ENCODE measurements around the gene COPZ2. TPM values are rescaled to one million over a fixed set of nuclear protein-coding genes. Genes with fewer than 3 reads are reported as not detected.
A peak's percentile ranks its signal among the peaks of the same experiment; 100 is the strongest.

Gene COPZ2
- total and polyA plus RNA-seq, 4 donors: 7.8 to 137 (median 31.3) TPM

DNA sequence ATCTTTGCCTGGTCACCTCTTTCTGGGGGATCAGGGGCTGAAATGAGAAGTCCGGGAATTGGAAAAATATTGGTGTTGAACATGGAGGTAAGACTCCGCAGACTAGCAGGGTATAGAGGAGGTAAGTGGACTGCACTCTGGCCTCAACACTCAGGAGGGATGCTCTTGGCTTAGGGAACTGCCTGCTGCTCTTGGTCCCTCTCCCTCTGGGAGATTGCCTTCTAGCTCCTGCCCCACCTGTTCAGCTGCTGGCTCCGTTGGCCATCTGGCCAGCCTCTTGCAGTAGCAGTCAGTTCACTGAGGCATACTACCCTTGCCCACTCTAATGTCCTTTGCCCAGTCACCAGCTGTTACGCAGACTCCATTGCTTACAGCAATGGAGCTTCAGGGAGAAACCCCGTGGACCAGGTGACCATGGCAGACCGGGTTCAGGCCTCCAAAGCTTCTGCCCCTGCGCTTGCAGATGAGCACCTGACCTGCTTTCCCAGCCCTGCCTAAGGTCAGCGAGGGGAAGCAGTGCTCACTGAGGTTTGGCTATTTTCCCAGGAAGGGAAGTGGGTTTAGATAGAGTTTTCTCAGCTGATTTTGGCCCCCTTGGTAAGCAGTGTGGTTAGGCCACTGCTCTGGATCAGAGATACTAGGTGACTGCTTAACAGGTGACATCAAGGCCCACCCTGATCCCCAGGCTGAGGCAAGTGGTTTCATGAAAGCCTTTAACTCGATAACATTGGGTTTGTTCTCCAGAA lies 54.8 kb downstream of the COPZ2 start:
- 76% methylated on average over 9 of the region's 9 CpGs for WGBS (ENCODE audit: insufficient coverage)
- no peaks in the 10 kb centered on the region for H3K9me3 ChIP-seq (ENCODE audit: control insufficient read depth, insufficient read depth, low read length)
- peak in 1 of 6 donors; percentile 18 for DNase-seq (ENCODE audit: low read depth in 4 of 6, low spot score in 6 of 6)
- H3K27ac ChIP-seq (ENCODE audit: low read depth, low read length): no peak overlapping the region
- H3K4me3 ChIP-seq (ENCODE audit: low read depth, low read length): no peak overlapping the region
- peaks cover 47% of the 10 kb centered on the region for H3K36me3 ChIP-seq (ENCODE audit: control insufficient read depth, insufficient read depth, low read length)
- H3K27me3 ChIP-seq (ENCODE audit: control insufficient read depth, insufficient read depth, low read length): no peaks in the 10 kb centered on the region
- H3K4me1 ChIP-seq (ENCODE audit: control insufficient read depth, insufficient read depth, low read length): peaks cover 20% of the 10 kb centered on the region

- no peaks in the 10 kb centered on the region for H3K9me3 ChIP-seq (ENCODE audit: control insufficient read depth, insufficient read depth, low read length)
- peaks cover 14% of the 10 kb centered on the region for H3K4me1 ChIP-seq (ENCODE audit: control insufficient read depth, insufficient read depth, low read length)
- peaks cover 53% of the 10 kb centered on the region for H3K36me3 ChIP-seq (ENCODE audit: control insufficient read depth, insufficient read depth, low read length)
- no peak overlapping the region for H3K4me3 ChIP-seq (ENCODE audit: low read depth, low read length)
- no peaks in the 10 kb centered on the region for H3K27me3 ChIP-seq (ENCODE audit: control insufficient read depth, insufficient read depth, low read length)
- WGBS (ENCODE audit: insufficient coverage): 58% methylated on average over 6 of the region's 14 CpGs
- DNase-seq (ENCODE audit: low read depth in 4 of 6, low spot score in 6 of 6): peak in 1 of 6 donors; percentile 47
- H3K27ac ChIP-seq (ENCODE audit: low read depth, low read length): no peak overlapping the region
Measured at GRCh38 chr17:47982091-47982617, 55.4 kb downstream of the COPZ2 start.

DNA sequence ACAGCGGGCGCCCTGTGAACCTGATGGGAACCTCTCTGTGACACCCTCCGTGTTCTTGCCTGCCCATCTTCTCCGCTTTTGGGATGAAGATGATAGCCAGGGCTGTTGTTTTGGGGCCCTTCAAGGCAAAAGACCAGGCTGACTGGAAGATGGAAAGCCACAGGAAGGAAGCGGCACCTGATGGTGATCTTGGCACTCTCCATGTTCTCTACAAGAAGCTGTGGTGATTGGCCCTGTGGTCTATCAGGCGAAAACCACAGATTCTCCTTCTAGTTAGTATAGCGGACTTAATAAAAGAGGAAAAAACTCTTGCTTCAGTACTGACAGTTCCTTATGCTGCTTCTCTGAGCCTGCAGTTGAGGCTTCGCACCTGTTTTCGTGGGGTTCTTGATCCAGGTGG lies 56.1 kb downstream of the COPZ2 start:
- no peaks in the 10 kb centered on the region for H3K9me3 ChIP-seq (ENCODE audit: control insufficient read depth, insufficient read depth, low read length)
- WGBS (ENCODE audit: insufficient coverage): 97% methylated on average over 5 of the region's 9 CpGs
- peaks cover 59% of the 10 kb centered on the region for H3K36me3 ChIP-seq (ENCODE audit: control insufficient read depth, insufficient read depth, low read length)
- no peak for DNase-seq (ENCODE audit: low read depth in 4 of 6, low spot score in 6 of 6)
- H3K4me1 ChIP-seq (ENCODE audit: control insufficient read depth, insufficient read depth, low read length): peaks cover 7% of the 10 kb centered on the region
- H3K4me3 ChIP-seq (ENCODE audit: low read depth, low read length): no peak overlapping the region
- no peaks in the 10 kb centered on the region for H3K27me3 ChIP-seq (ENCODE audit: control insufficient read depth, insufficient read depth, low read length)
- no peak overlapping the region for H3K27ac ChIP-seq (ENCODE audit: low read depth, low read length)

DNA sequence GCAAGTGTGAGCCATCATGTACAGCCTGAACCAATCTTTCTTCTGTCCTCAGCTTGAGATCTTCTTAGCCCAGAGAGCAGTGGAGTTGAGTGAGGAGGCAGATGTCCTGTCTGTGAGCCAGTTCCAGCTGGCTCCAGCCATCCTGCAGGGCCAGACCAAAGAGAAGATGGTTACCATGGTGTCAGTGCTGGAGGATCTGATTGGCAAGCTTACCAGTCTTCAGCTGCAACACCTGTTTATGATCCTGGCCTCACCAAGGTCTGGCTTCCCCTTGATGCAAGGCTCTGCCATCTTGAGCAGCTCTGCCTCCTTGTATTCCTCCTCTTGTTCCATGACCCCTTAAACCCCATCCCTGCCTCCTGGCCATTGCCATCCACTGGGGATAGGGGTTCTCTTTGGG lies 57.1 kb downstream of the COPZ2 start:
- Histone ChIP-seq H3K36me3 (ENCODE audit: control insufficient read depth, insufficient read depth, low read length) (peaks cover 68% of the 10 kb centered on the region), H3K4me3 (ENCODE audit: low read depth, low read length) (no peak overlapping the region), H3K9me3 (ENCODE audit: control insufficient read depth, insufficient read depth, low read length) (no peaks in the 10 kb centered on the region), H3K27me3 (ENCODE audit: control insufficient read depth, insufficient read depth, low read length) (no peaks in the 10 kb centered on the region), H3K4me1 (ENCODE audit: control insufficient read depth, insufficient read depth, low read length) (peaks cover 4% of the 10 kb centered on the region), H3K27ac (ENCODE audit: low read depth, low read length) (no peak overlapping the region)
- DNase-seq (ENCODE audit: low read depth in 4 of 6, low spot score in 6 of 6): no peak

DNA sequence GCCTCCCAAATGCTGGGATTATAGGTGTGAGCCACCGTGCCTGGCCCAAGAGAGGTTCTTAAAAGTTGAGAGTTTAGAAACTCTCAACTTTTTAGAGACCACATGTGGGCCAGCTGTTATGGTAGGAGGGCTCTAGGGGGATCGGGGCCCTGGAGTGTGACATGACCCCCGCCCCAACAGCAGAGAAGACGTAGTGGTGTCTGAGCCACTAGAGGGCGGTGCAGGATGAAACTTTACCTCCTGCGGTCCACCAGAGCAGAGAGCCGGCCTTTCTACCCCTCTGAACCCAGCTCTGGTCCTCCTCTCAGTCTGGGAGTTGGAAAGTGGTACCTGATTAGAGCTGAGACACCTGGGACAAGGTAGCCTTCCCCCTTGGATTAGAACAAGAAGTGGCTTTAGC lies 59.3 kb downstream of the COPZ2 start:
- WGBS (ENCODE audit: insufficient coverage): 14% methylated on average over 7 of the region's 7 CpGs
- Histone ChIP-seq H3K27me3 (ENCODE audit: control insufficient read depth, insufficient read depth, low read length) (no peaks in the 10 kb centered on the region), H3K27ac (ENCODE audit: low read depth, low read length) (no peak overlapping the region), H3K4me3 (ENCODE audit: low read depth, low read length) (no peak overlapping the region), H3K36me3 (ENCODE audit: control insufficient read depth, insufficient read depth, low read length) (peaks cover 81% of the 10 kb centered on the region), H3K9me3 (ENCODE audit: control insufficient read depth, insufficient read depth, low read length) (no peaks in the 10 kb centered on the region), H3K4me1 (ENCODE audit: control insufficient read depth, insufficient read depth, low read length) (peaks cover 4% of the 10 kb centered on the region)
- DNase-seq (ENCODE audit: low read depth in 4 of 6, low spot score in 6 of 6): peak in 2 of 6 donors; percentile 86 to 92

Small RNAs within 50 kb of the gene (small RNA-seq; reads per million reads assigned to genes)
- not detected for gene AC004477.2 (ENCODE audit: low replicate concordance)
- 328 reads per million, percentile 99 among the genes with 10 or more reads in this experiment for gene MIR152 (ENCODE audit: low replicate concordance)

Other genes with a start within 250 kb of the COPZ2 start
- 10 to 100 TPM in 1 of 2 donors, 1 to 10 TPM in 1; 7.1 to 12.5 TPM for gene OSBPL7, start 216.0 kb downstream of the COPZ2 start, total RNA-seq
- gene OSBPL7, start 216.0 kb downstream of the COPZ2 start, polyA plus RNA-seq (ENCODE audit: insufficient read length in 2 of 2): 10 to 100 TPM; 23.1 to 25.6 TPM
- 10 to 100 TPM; 10.6 to 30.0 TPM for gene MRPL10, start 206.3 kb downstream of the COPZ2 start, total RNA-seq
- 10 to 100 TPM; 37.6 to 40.8 TPM for gene MRPL10, start 206.3 kb downstream of the COPZ2 start, polyA plus RNA-seq (ENCODE audit: insufficient read length in 2 of 2)
- 1 to 10 TPM in 1 of 2 donors, under 1 TPM in 1; 0.40 to 3.4 TPM for gene LRRC46, start 206.1 kb downstream of the COPZ2 start, total RNA-seq
- gene LRRC46, start 206.1 kb downstream of the COPZ2 start, polyA plus RNA-seq (ENCODE audit: insufficient read length in 2 of 2): 10 to 100 TPM in 1 of 2 donors, 1 to 10 TPM in 1; 8.9 to 13.1 TPM
- gene SCRN2, start 196.5 kb downstream of the COPZ2 start, total RNA-seq: 10 to 100 TPM; 13.7 to 44.2 TPM
- 10 to 100 TPM; 31.5 to 35.9 TPM for gene SCRN2, start 196.5 kb downstream of the COPZ2 start, polyA plus RNA-seq (ENCODE audit: insufficient read length in 2 of 2)
- gene SP6, start 186.6 kb downstream of the COPZ2 start, total RNA-seq: under 1 TPM; 0.22 to 0.30 TPM
- gene SP6, start 186.6 kb downstream of the COPZ2 start, polyA plus RNA-seq (ENCODE audit: insufficient read length in 2 of 2): under 1 TPM; 0.51 to 0.92 TPM
- gene SP2, start 141.6 kb downstream of the COPZ2 start, total RNA-seq: 1 to 10 TPM; 1.6 to 3.3 TPM
- gene SP2, start 141.6 kb downstream of the COPZ2 start, polyA plus RNA-seq (ENCODE audit: insufficient read length in 2 of 2): 10 to 100 TPM; 25.5 to 25.9 TPM
- gene PNPO, start 96.2 kb downstream of the COPZ2 start, total RNA-seq: 10 to 100 TPM; 22.4 to 24.0 TPM
- gene PNPO, start 96.2 kb downstream of the COPZ2 start, polyA plus RNA-seq (ENCODE audit: insufficient read length in 2 of 2): 10 to 100 TPM; 26.0 to 26.7 TPM
- under 1 TPM in 1 of 2 donors, not detected in 1; 0.17 TPM for gene PRR15L, start 79.9 kb downstream of the COPZ2 start, total RNA-seq
- under 1 TPM in 1 of 2 donors, not detected in 1; 0.27 TPM for gene PRR15L, start 79.9 kb downstream of the COPZ2 start, polyA plus RNA-seq (ENCODE audit: insufficient read length in 2 of 2)
- 100 to 1,000 TPM in 1 of 2 donors, 10 to 100 TPM in 1; 77.0 to 147 TPM for gene CDK5RAP3, start 66.7 kb downstream of the COPZ2 start, total RNA-seq
- gene CDK5RAP3, start 66.7 kb downstream of the COPZ2 start, polyA plus RNA-seq (ENCODE audit: insufficient read length in 2 of 2): 100 to 1,000 TPM; 128 to 147 TPM
- 10 to 100 TPM; 87.4 to 94.2 TPM for gene NFE2L1, start 10.6 kb upstream of the COPZ2 start, total RNA-seq
- 100 to 1,000 TPM; 139 to 148 TPM for gene NFE2L1, start 10.6 kb upstream of the COPZ2 start, polyA plus RNA-seq (ENCODE audit: insufficient read length in 2 of 2)
- 100 to 1,000 TPM in 1 of 2 donors, 10 to 100 TPM in 1; 76.2 to 110 TPM for gene CBX1, start 63.7 kb upstream of the COPZ2 start, total RNA-seq
- 100 to 1,000 TPM; 210 to 240 TPM for gene CBX1, start 63.7 kb upstream of the COPZ2 start, polyA plus RNA-seq (ENCODE audit: insufficient read length in 2 of 2)
- gene SNX11, start 70.0 kb upstream of the COPZ2 start, total RNA-seq: 10 to 100 TPM; 13.4 to 18.9 TPM
- gene SNX11, start 70.0 kb upstream of the COPZ2 start, polyA plus RNA-seq (ENCODE audit: insufficient read length in 2 of 2): 10 to 100 TPM; 23.4 to 30.0 TPM